MM.1S (cell line): ENCODE results near the gene PPIG.
A peak's percentile ranks its signal among the peaks of the same experiment; 100 is the strongest.

Experiments used
- DNase-seq: peaks from one replicate; pipeline ENCODE4 v3.0.0-alpha.2; 2015
- H2AFZ ChIP-seq: fragments of 300-600 bp; sonication (generic); 2 replicates; pipeline ENCODE4 v1.6.0; 2016; ENCODE audit warnings: antibody characterized with exemption, low read length
- H3F3A ChIP-seq: fragments of 300-600 bp; sonication (generic); 2 replicates; pipeline ENCODE4 v1.6.1; 2016; ENCODE audit warnings: mild to moderate bottlenecking, antibody characterized with exemption, low read length, moderate library complexity, mixed read lengths; ENCODE audit not compliant: insufficient read depth
- H3K27ac ChIP-seq: fragments of 300-600 bp; sonication (generic); 2 replicates; pipeline ENCODE4 v1.5.1; 2016; ENCODE audit warnings: mild to moderate bottlenecking, low read length
- H3K27me3 ChIP-seq: fragments of 300-600 bp; sonication (generic); replicated peaks from 2 replicates; pipeline ENCODE4 v1.6.0; 2016; ENCODE audit warnings: low read length; ENCODE audit not compliant: insufficient read depth
- H3K36me3 ChIP-seq: fragments of 300-600 bp; sonication (generic); replicated peaks from 2 replicates; pipeline ENCODE4 v1.6.1; 2016; ENCODE audit warnings: mild to moderate bottlenecking, low read length, mixed read lengths; ENCODE audit not compliant: insufficient read depth
- H3K4me1 ChIP-seq: fragments of 300-600 bp; sonication (generic); 2 replicates; pipeline ENCODE4 v1.6.1; 2016; ENCODE audit warnings: low read length, mixed read lengths
- H3K4me2 ChIP-seq: fragments of 300-600 bp; sonication (generic); 2 replicates; pipeline ENCODE4 v1.6.0; 2016; ENCODE audit warnings: low read depth, low read length
- H3K4me3 ChIP-seq: fragments of 300-600 bp; sonication (generic); 2 replicates; pipeline ENCODE4 v1.5.1; 2016; ENCODE audit warnings: low read length, mixed read lengths
- H3K79me2 ChIP-seq: fragments of 300-600 bp; sonication (generic); 2 replicates; pipeline ENCODE4 v1.6.1; 2016; ENCODE audit warnings: mixed run types, low read length, mixed read lengths
- H3K9ac ChIP-seq: fragments of 300-600 bp; sonication (generic); 2 replicates; pipeline ENCODE4 v1.6.1; 2016; ENCODE audit warnings: low read length, mixed read lengths
- H3K9me2 ChIP-seq: fragments of 300-600 bp; sonication (generic); replicated peaks from 2 replicates; pipeline ENCODE4 v1.6.1; 2016; ENCODE audit warnings: mild to moderate bottlenecking, low read length, mixed read lengths; ENCODE audit not compliant: insufficient read depth
- H3K9me3 ChIP-seq: fragments of 300-600 bp; sonication (generic); replicated peaks from 2 replicates; pipeline ENCODE4 v1.6.1; 2016; ENCODE audit warnings: mild to moderate bottlenecking, low read length, mixed read lengths; ENCODE audit not compliant: insufficient read depth
- H4K20me1 ChIP-seq: fragments of 300-600 bp; sonication (generic); 2 replicates; pipeline ENCODE4 v1.6.1; 2016; ENCODE audit warnings: mild to moderate bottlenecking, low read length, moderate library complexity, mixed read lengths; ENCODE audit not compliant: insufficient read depth
- EZH2 ChIP-seq: fragments of 300-600 bp; sonication (generic); optimal IDR thresholded peaks from 2 replicates; pipeline ENCODE3; 2017; ENCODE audit warnings: low read depth, mild to moderate bottlenecking, antibody characterized with exemption, low read length, mixed read lengths
- EZH2phosphoT487 ChIP-seq: fragments of 300-600 bp; sonication (generic); IDR thresholded peaks from 2 replicates; pipeline ENCODE4 v1.6.1; 2018; ENCODE audit warnings: antibody characterized with exemption, low read length
- TF ChIP-seq, protein P1 (sequence below): fragments of 300-600 bp; sonication (generic); IDR thresholded peaks from 2 replicates; pipeline ENCODE4 v1.5.1; 2016; ENCODE audit warnings: antibody characterized with exemption, low read length, mixed read lengths

The PPIG gene

GRCh38 chr2:169572189-169572588, 12.0 kb upstream of the PPIG start:
- TF ChIP-seq, protein P1, sequence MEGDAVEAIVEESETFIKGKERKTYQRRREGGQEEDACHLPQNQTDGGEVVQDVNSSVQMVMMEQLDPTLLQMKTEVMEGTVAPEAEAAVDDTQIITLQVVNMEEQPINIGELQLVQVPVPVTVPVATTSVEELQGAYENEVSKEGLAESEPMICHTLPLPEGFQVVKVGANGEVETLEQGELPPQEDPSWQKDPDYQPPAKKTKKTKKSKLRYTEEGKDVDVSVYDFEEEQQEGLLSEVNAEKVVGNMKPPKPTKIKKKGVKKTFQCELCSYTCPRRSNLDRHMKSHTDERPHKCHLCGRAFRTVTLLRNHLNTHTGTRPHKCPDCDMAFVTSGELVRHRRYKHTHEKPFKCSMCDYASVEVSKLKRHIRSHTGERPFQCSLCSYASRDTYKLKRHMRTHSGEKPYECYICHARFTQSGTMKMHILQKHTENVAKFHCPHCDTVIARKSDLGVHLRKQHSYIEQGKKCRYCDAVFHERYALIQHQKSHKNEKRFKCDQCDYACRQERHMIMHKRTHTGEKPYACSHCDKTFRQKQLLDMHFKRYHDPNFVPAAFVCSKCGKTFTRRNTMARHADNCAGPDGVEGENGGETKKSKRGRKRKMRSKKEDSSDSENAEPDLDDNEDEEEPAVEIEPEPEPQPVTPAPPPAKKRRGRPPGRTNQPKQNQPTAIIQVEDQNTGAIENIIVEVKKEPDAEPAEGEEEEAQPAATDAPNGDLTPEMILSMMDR: no peak
- no peak for TF ChIP-seq EZH2
- no peak for TF ChIP-seq EZH2phosphoT487
- H3K36me3 ChIP-seq: no peaks in the 10 kb centered on the region
- H3K79me2 ChIP-seq: peaks cover 56% of the 10 kb centered on the region
- no peaks in the 10 kb centered on the region for H4K20me1 ChIP-seq
- no peaks in the 10 kb centered on the region for H3K9me2 ChIP-seq
- DNase-seq: no peak
- H3F3A ChIP-seq: peaks cover 13% of the 10 kb centered on the region
- peaks cover 10% of the 10 kb centered on the region for H3K4me1 ChIP-seq
- no peaks in the 10 kb centered on the region for H3K9me3 ChIP-seq
- no peak overlapping the region for H2AFZ ChIP-seq
- no peaks in the 10 kb centered on the region for H3K27me3 ChIP-seq
- peak overlapping the region; percentile 77; the same call in 1 of the 2 replicates for H3K9ac ChIP-seq
- H3K4me2 ChIP-seq: peak overlapping the region; percentile 84
- H3K4me3 ChIP-seq: peak overlapping the region; percentile 76
- H3K27ac ChIP-seq: peak overlapping the region; percentile 56; the same call in 1 of the 2 replicates

DNA sequence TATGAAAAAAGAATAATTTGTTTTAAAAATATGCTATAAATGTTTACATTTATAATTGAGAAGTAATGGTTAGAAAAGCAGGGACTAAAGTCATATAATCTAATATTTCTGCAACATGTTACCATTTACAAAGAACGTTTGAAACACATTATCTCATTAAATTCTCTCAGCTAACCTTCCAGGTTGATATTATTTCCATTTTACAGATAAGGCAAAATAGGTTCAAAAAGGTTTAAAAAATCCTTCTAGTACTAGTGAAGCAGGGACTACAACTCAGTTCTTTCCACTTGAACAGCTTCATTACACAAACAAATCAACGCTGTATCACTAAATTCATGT, 11.4 kb upstream of the PPIG start:
- no peaks in the 10 kb centered on the region for H3K9me3 ChIP-seq
- peak overlapping the region; percentile 76 for H3K4me3 ChIP-seq
- peak overlapping the region; percentile 59 for H2AFZ ChIP-seq
- no peaks in the 10 kb centered on the region for H3K36me3 ChIP-seq
- TF ChIP-seq EZH2: no peak
- TF ChIP-seq, protein P1: no peak
- TF ChIP-seq EZH2phosphoT487: no peak
- DNase-seq: no peak
- no peaks in the 10 kb centered on the region for H3K27me3 ChIP-seq
- H4K20me1 ChIP-seq: no peaks in the 10 kb centered on the region
- H3K9me2 ChIP-seq: no peaks in the 10 kb centered on the region
- peak overlapping the region; percentile 77 for H3K9ac ChIP-seq
- H3F3A ChIP-seq: peaks cover 13% of the 10 kb centered on the region
- H3K4me2 ChIP-seq: peak overlapping the region; percentile 84
- H3K79me2 ChIP-seq: peaks cover 52% of the 10 kb centered on the region
- peaks cover 10% of the 10 kb centered on the region for H3K4me1 ChIP-seq
- peak overlapping the region; percentile 76; the same call in 1 of the 2 replicates for H3K27ac ChIP-seq

- peak within 1 kb of the TSS; percentile 59 for H2AFZ ChIP-seq
Observed at GRCh38 chr2:169573160-169573973, 10.8 kb upstream of the PPIG start, which contains the start of gene FASTKD1. TSS of gene FASTKD1 (minus strand) at chr2:169573865. CDS start at chr2:169572029, 1,836 bp downstream.

More at GRCh38 chr2:169573160-169573973, 10.8 kb upstream of the PPIG start, which contains the start of gene FASTKD1:
- Histone ChIP-seq H3K27me3 (no peaks in the 10 kb centered on the region), H3K9ac (peak within 1 kb of the TSS; percentile 77), H3K4me3 (peak within 1 kb of the TSS; percentile 76), H3F3A (peaks cover 13% of the 10 kb centered on the region), H3K79me2 (peaks cover 46% of the 10 kb centered on the region), H3K4me1 (peaks cover 10% of the 10 kb centered on the region), H3K9me3 (no peaks in the 10 kb centered on the region), H3K4me2 (peak within 1 kb of the TSS; percentile 84), H4K20me1 (no peaks in the 10 kb centered on the region), H3K27ac (peak within 1 kb of the TSS; percentile 76), H3K36me3 (no peaks in the 10 kb centered on the region), H3K9me2 (no peaks in the 10 kb centered on the region)
- DNase-seq: peak; percentile 94
- TF ChIP-seq EZH2phosphoT487 (no peak), EZH2 (no peak)
- TF ChIP-seq, protein P1: no peak
